Vagina (tissue), 2 donors: ENCODE data around the gene TMEM212. TPM values are rescaled to one million over a fixed set of nuclear protein-coding genes. Genes with fewer than 3 reads are reported as not detected.

Experiments used
- DNase-seq, 2 donors: peaks; one replicate each; pipeline ENCODE4 v3.0.0-alpha.2; 2017; ENCODE audit errors: extremely low spot score in 2 of 2
- H3K27ac ChIP-seq: fragments of 200-600 bp; sonication (generic); one replicate; pipeline ENCODE4 v1.5.1; 2019
- H3K27me3 ChIP-seq: fragments of 200-600 bp; sonication (generic); one replicate; pipeline ENCODE4 v1.5.1; 2019
- H3K36me3 ChIP-seq, 2 donors: fragments of 200-600 bp; sonication (generic); one replicate each; pipeline ENCODE4 v1.5.1; 2017 to 2019
- H3K4me1 ChIP-seq: fragments of 200-600 bp; sonication (generic); one replicate; pipeline ENCODE4 v1.5.1; 2019
- H3K4me3 ChIP-seq, 2 donors: fragments of 200-600 bp; sonication (generic); 1 replicate in 1 of 2; 2 replicates in 1 of 2; pipeline ENCODE4 v1.5.1; 2016 to 2019
- H3K9me3 ChIP-seq: fragments of 200-600 bp; sonication (generic); one replicate; pipeline ENCODE4 v1.5.1; 2019
- POLR2A ChIP-seq, 2 donors: fragments of 450-650 bp; IDR thresholded peaks; one replicate each; pipeline ENCODE4 v1.6.1; 2017; ENCODE audit warnings: antibody characterized with exemption in 2 of 2, mild to moderate bottlenecking in 2 of 2, moderate library complexity in 2 of 2
- POLR2AphosphoS5 ChIP-seq, 2 donors: sonication (generic); formaldehyde crosslinking; IDR thresholded peaks; one replicate each; pipeline ENCODE4 v1.9.0; 2017; ENCODE audit warnings: antibody characterized with exemption in 2 of 2, mild to moderate bottlenecking in 2 of 2, low read depth in 1 of 2; ENCODE audit not compliant: insufficient read depth in 1 of 2
- intact Hi-C: fragments of 100-400 bp; cut with DNase I; formaldehyde crosslinking; loops from one replicate; pipeline ENCODE4 v1.15.1; 2023
- total RNA-seq: library from RNA; depleted of rRNA; stranded (reverse); fragments of >200 nt; gene quantifications from one replicate; pipeline ENCODE4 v1.2.3, GENCODE V29; 2016
- TF ChIP-seq, protein P1 (sequence below), 3 experiments: fragments of 450-650 bp in 2 of 3; fragments of 200-600 bp in 1 of 3; sonication (generic) in 1 of 3; IDR thresholded peaks; one replicate each; pipeline ENCODE4 v1.5.1; 2017 to 2019; ENCODE audit warnings: antibody characterized with exemption in 3 of 3, mild to moderate bottlenecking in 2 of 3, moderate library complexity in 2 of 3

TMEM212 gene
- total RNA-seq, 1 donor from 2014 or later: not detected

DNA sequence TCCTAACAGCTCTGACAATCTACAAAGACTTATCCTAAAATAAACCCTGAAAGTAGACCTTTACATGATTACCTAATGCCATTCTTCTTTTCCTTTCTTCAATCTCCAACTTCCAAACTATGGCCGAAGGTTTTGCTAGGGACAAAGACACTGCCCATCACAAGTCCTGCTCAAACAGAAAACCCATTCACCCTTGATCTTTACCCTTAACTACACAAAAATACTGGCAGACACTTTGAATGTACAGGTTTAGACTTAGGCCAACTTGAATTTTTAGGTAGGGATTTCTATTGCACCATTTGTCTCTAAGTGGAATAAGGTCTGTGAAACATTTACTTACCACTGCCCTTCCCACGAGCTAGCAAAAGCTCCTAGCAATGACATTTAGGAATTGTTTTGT is 64.6 kb downstream of the TMEM212 start:
- no peak for DNase-seq
- H3K9me3 ChIP-seq: no peaks in the 10 kb centered on the region
- H3K4me1 ChIP-seq: no peaks in the 10 kb centered on the region
- no peaks in the 10 kb centered on the region for H3K27me3 ChIP-seq
- H3K36me3 ChIP-seq: no peaks in the 10 kb centered on the region
- H3K27ac ChIP-seq: no peak overlapping the region
- H3K4me3 ChIP-seq: no peak overlapping the region
- TF ChIP-seq, protein P1, sequence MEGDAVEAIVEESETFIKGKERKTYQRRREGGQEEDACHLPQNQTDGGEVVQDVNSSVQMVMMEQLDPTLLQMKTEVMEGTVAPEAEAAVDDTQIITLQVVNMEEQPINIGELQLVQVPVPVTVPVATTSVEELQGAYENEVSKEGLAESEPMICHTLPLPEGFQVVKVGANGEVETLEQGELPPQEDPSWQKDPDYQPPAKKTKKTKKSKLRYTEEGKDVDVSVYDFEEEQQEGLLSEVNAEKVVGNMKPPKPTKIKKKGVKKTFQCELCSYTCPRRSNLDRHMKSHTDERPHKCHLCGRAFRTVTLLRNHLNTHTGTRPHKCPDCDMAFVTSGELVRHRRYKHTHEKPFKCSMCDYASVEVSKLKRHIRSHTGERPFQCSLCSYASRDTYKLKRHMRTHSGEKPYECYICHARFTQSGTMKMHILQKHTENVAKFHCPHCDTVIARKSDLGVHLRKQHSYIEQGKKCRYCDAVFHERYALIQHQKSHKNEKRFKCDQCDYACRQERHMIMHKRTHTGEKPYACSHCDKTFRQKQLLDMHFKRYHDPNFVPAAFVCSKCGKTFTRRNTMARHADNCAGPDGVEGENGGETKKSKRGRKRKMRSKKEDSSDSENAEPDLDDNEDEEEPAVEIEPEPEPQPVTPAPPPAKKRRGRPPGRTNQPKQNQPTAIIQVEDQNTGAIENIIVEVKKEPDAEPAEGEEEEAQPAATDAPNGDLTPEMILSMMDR (IDR thresholded peaks at IDR 0.05): no peak
- no peak for TF ChIP-seq POLR2A (IDR thresholded peaks at IDR 0.05)
- TF ChIP-seq POLR2AphosphoS5 (IDR thresholded peaks at IDR 0.05; ENCODE audit: insufficient read depth in 1 of 2, low read depth in 1 of 2): no peak
- intact Hi-C loops: no loop called here

DNA sequence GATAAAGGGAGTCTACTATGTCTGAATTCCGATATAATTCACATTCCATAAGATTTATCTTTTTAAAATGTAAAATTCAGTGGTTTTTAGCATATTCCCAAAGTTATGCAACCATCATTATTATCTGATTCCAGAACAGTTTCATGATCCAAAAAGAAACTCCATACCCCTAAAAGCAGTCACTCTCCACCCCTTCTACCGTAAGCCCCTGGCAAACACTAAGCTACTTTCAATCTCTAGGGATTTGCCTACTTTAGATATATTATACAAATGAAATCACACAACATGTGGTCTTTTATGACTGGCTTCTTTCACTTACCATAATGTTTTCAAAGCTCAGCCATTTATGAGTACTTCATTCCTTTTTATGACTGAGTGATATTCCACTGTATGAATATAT is 65.6 kb downstream of the TMEM212 start:
- TF ChIP-seq POLR2AphosphoS5 (IDR thresholded peaks at IDR 0.05; ENCODE audit: insufficient read depth in 1 of 2, low read depth in 1 of 2) (no peak), POLR2A (IDR thresholded peaks at IDR 0.05) (no peak)
- TF ChIP-seq, protein P1 (IDR thresholded peaks at IDR 0.05): no peak
- Histone ChIP-seq H3K27me3 (no peaks in the 10 kb centered on the region), H3K27ac (no peak overlapping the region), H3K9me3 (no peaks in the 10 kb centered on the region), H3K36me3 (no peaks in the 10 kb centered on the region), H3K4me1 (no peaks in the 10 kb centered on the region), H3K4me3 (no peak overlapping the region)
- intact Hi-C loops: no loop called here
- no peak for DNase-seq

Other genes starting within 250 kb of the TMEM212 start
- gene PLD1, start 32.9 kb upstream of the TMEM212 start, total RNA-seq: 35.6 TPM
- gene FNDC3B, start 196.2 kb downstream of the TMEM212 start, total RNA-seq: 68.5 TPM